Uterus (tissue), 4 donors: ENCODE data around the gene TMEM82. TPM values are rescaled to one million over a fixed set of nuclear protein-coding genes. Genes with fewer than 3 reads are reported as not detected.

ENCODE experiments used
- DNase-seq, 2 donors: peaks; one replicate each; pipeline ENCODE4 v3.0.0-alpha.2; 2019 to 2020
- H3K27ac ChIP-seq, 2 donors: fragments of 200-600 bp; sonication (generic); 1 replicate in 1 of 2; 2 replicates in 1 of 2; pipeline ENCODE4 v1.5.1; 2016 to 2018
- H3K27me3 ChIP-seq, 2 donors: fragments of 200-600 bp; sonication (generic); one replicate each; pipeline ENCODE4 v1.5.1; 2018 to 2019; ENCODE audit warnings: control low read depth in 1 of 2
- H3K36me3 ChIP-seq, 2 donors: fragments of 200-600 bp; sonication (generic); one replicate each; pipeline ENCODE4 v1.5.1; 2019; ENCODE audit warnings: control low read depth in 1 of 2
- H3K4me1 ChIP-seq, 2 donors: fragments of 200-600 bp; sonication (generic); one replicate each; pipeline ENCODE4 v1.5.1; 2018 to 2019; ENCODE audit warnings: control low read depth in 1 of 2
- H3K4me3 ChIP-seq, 2 donors: fragments of 200-600 bp; sonication (generic); 1 replicate in 1 of 2; 2 replicates in 1 of 2; pipeline ENCODE4 v1.5.1; 2018 to 2019; ENCODE audit warnings: mild to moderate bottlenecking in 1 of 2
- H3K9me3 ChIP-seq, 2 donors: fragments of 200-600 bp; sonication (generic); one replicate each; pipeline ENCODE4 v1.5.1; 2019; ENCODE audit warnings: control low read depth in 1 of 2
- POLR2A ChIP-seq, 2 donors: fragments of 450-650 bp; IDR thresholded peaks; one replicate each; pipeline ENCODE4 v1.6.1; 2016; ENCODE audit warnings: antibody characterized with exemption in 2 of 2, mild to moderate bottlenecking in 1 of 2, moderate library complexity in 1 of 2
- intact Hi-C: fragments of 100-400 bp; cut with DNase I; formaldehyde crosslinking; loops from one replicate; pipeline ENCODE4 v1.15.1; 2023; ENCODE audit warnings: low total_unique reads
- total RNA-seq, 4 donors: library from RNA; depleted of rRNA in 3 of 4; stranded (reverse); fragments of >200 nt in 3 of 4; gene quantifications; one replicate each; pipeline versions ENCODE4 v1.1.0 to v1.2.4, GENCODE V29; 2014 to 2023
- TF ChIP-seq, protein P1 (sequence below), 4 experiments: fragments of 200-600 bp in 2 of 4; fragments of 450-650 bp in 2 of 4; sonication (generic) in 2 of 4; IDR thresholded peaks; one replicate each; pipeline ENCODE4 v1.5.1; 2016 to 2019; ENCODE audit warnings: antibody characterized with exemption in 4 of 4, mild to moderate bottlenecking in 2 of 4, moderate library complexity in 1 of 4
- donor health status: DM: yes; HTN: yes; CAD: no.

The TMEM82 gene
- total RNA-seq, 4 donors from 2014 or later: not detected

DNA sequence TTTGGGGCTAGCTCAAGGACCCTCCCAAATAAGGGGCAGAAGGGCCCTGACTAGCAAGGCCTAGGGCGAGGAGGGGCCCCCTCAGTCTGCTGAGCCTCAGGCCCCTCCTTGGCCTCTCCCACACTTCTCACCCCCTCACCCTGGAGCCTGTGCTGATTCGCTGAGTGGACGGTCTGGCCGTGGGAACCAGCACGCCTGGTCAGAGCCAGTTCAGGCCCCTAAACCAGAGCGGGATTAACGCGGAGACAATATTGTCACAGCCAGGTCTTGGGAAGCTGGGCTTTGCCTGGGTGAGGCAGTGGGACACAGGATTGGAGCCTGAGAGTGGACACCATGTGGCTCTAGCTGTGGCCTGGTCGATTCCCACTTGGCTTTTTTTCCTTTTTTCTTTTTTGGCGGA, 11.5 kb downstream of the TMEM82 start:
- peak overlapping the region in 1 of 2 donors; percentile 13 for H3K27ac ChIP-seq
- H3K4me3 ChIP-seq: no peak overlapping the region
- TF ChIP-seq, protein P1, sequence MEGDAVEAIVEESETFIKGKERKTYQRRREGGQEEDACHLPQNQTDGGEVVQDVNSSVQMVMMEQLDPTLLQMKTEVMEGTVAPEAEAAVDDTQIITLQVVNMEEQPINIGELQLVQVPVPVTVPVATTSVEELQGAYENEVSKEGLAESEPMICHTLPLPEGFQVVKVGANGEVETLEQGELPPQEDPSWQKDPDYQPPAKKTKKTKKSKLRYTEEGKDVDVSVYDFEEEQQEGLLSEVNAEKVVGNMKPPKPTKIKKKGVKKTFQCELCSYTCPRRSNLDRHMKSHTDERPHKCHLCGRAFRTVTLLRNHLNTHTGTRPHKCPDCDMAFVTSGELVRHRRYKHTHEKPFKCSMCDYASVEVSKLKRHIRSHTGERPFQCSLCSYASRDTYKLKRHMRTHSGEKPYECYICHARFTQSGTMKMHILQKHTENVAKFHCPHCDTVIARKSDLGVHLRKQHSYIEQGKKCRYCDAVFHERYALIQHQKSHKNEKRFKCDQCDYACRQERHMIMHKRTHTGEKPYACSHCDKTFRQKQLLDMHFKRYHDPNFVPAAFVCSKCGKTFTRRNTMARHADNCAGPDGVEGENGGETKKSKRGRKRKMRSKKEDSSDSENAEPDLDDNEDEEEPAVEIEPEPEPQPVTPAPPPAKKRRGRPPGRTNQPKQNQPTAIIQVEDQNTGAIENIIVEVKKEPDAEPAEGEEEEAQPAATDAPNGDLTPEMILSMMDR (IDR thresholded peaks at IDR 0.05): no peak
- no peak for TF ChIP-seq POLR2A (IDR thresholded peaks at IDR 0.05)
- no peaks in the 10 kb centered on the region for H3K27me3 ChIP-seq
- no peak for DNase-seq
- H3K4me1 ChIP-seq: peaks cover 9 to 14% of the 10 kb centered on the region in 2 donors
- no peaks in the 10 kb centered on the region for H3K36me3 ChIP-seq
- H3K9me3 ChIP-seq: no peaks in the 10 kb centered on the region
- intact Hi-C loops: no loop called here

DNA sequence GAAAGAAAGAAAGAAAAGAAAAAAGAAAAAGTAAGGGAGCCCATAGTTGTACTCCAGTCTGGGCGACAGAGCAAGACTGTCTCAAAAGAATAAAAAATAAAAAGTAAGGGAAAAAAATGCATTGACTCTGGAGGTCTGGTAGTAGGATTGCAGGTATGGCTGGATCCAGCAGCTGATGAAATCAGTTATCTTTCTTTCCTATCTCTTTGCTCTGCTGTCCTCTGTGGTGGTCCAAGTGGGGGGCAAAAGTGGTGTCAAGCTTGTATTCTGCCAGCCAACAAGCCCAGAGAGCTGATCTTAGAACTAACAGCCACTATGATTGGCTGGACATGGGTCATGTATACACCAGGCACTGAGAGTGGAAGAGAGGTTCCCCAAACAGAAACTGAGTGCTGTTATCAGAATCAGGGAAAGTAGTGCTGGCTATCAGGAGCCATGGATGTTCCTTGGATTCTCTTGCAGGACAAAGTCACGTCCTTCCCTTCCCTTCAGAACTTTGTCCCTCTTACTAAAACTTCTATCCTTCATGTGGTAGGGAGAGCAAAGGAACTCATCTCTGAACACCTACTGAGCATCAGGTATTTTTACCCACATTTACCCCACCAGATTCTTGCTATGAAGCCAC, 12.8 kb downstream of the TMEM82 start:
- Histone ChIP-seq H3K9me3 (no peaks in the 10 kb centered on the region), H3K27ac (no peak overlapping the region), H3K27me3 (no peaks in the 10 kb centered on the region), H3K36me3 (no peaks in the 10 kb centered on the region), H3K4me1 (peaks cover 0 to 4% of the 10 kb centered on the region in 2 donors), H3K4me3 (no peak overlapping the region)
- intact Hi-C loops: no loop called here
- TF ChIP-seq POLR2A (IDR thresholded peaks at IDR 0.05): no peak
- TF ChIP-seq, protein P1 (IDR thresholded peaks at IDR 0.05): no peak
- no peak for DNase-seq

DNA sequence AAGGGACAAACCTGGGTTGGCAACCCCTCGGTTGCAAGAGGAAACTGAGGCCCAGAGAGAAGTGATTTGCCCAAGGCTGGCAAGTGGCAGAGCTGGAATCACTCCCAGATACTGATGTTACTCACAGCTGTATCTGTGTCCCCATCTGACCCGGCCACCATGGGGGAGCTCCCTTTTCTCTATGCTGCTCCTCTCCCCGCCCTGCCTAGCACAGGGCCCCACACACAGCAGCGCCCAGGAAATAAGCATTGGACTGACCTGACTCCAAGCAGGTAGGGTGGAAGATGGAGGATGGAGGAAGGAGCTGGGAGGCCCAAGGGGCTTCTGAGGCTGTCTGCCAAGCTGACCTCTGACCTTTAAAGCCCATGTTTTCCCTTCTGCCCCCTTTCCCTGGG, 13.3 kb downstream of the TMEM82 start:
- Histone ChIP-seq H3K9me3 (no peaks in the 10 kb centered on the region), H3K27me3 (no peaks in the 10 kb centered on the region), H3K4me1 (peaks cover 0 to 4% of the 10 kb centered on the region in 2 donors), H3K4me3 (no peak overlapping the region), H3K36me3 (no peaks in the 10 kb centered on the region), H3K27ac (no peak overlapping the region)
- TF ChIP-seq, protein P1 (IDR thresholded peaks at IDR 0.05): no peak
- TF ChIP-seq POLR2A (IDR thresholded peaks at IDR 0.05): no peak
- DNase-seq: no peak
- intact Hi-C loops: no loop called here

DNA sequence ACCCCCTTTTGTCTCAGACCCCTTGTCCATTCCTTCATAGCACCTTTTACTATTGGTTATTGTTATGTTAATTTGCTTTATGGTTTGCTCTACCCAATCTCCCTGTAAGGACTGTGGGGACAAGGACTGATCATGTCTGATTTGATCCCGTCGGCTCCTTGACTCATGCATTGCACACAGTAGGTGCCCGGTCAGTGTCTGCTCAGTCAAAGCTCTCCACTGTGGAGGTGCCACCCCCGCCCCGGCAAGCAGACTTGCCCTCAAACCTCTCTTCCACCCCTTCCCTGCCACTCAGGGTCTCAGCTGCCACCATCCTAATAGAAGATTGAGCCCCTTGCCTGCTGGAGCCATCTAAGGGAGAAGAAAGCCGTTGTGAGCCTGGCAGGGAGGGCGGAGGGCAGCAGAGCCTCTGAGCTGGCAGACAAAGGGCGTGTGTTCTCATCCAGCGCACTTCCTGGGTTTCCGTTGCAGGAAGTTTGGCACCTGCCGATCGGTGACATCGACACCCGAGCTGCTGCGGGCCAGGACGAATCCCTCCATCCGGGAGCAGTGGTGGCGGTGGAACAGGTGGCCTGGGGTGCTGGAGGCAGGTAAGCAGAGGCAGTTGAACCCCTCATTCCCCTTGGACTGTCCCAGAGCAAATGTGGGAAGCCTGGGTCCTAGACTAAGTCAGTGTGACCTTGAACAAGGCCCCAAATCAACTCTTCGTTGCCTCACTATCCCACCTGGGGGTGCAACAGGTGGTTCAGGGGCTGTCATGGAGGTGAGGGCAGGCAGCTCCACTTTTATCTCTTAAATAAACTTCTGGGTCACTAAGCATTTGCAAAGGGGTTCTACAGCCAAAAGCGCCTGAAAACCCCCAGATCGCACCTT, 14.1 kb downstream of the TMEM82 start:
- no peak for DNase-seq
- Histone ChIP-seq H3K27me3 (no peaks in the 10 kb centered on the region), H3K4me1 (peaks cover 0 to 4% of the 10 kb centered on the region in 2 donors), H3K4me3 (no peak overlapping the region), H3K9me3 (no peaks in the 10 kb centered on the region), H3K27ac (no peak overlapping the region), H3K36me3 (no peaks in the 10 kb centered on the region)
- intact Hi-C loops: no loop called here
- TF ChIP-seq POLR2A (IDR thresholded peaks at IDR 0.05): no peak
- TF ChIP-seq, protein P1 (IDR thresholded peaks at IDR 0.05): no peak

GRCh38 chr1:15757016-15757543, 14.8 kb downstream of the TMEM82 start:
- no peaks in the 10 kb centered on the region for H3K9me3 ChIP-seq
- no peak overlapping the region for H3K4me3 ChIP-seq
- H3K36me3 ChIP-seq: no peaks in the 10 kb centered on the region
- intact Hi-C loops: no loop called here
- no peak for DNase-seq
- TF ChIP-seq, protein P1 (IDR thresholded peaks at IDR 0.05): no peak
- TF ChIP-seq POLR2A (IDR thresholded peaks at IDR 0.05): no peak
- H3K27me3 ChIP-seq: no peaks in the 10 kb centered on the region
- H3K4me1 ChIP-seq: peaks cover 0 to 4% of the 10 kb centered on the region in 2 donors
- H3K27ac ChIP-seq: peak overlapping the region; percentile 78 to 86
